ENCODE measurements around the gene SRCAP. TPM values are rescaled to one million over a fixed set of nuclear protein-coding genes. Genes with fewer than 3 reads are reported as not detected.

SRCAP gene
- total RNA-seq, 4 donors from 2014 or later = 50.4 to 109 (median 81.8) TPM

DNA sequence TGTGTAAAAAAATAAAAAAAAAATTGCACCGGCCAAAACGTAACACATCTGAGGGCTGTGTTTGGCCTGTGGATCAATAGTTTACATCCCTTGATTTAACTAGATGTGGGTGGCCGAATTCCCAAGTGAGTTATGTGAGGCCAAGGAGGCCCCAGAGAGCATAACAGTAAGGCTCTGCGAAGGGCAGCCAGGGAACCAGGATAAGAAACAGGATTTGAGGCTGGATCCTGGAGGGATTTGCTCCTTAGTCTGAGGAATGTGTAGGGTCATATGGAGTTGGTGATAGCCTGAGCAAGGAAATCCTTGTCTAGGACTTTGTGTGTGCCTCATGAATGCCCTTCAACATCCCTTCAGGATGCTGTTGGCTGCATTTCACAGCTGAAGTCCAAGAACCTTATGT lies 51.2 kb downstream of the SRCAP start:
- peaks cover 0 to 43% (median 0%) of the 10 kb centered on the region in 3 donors for H3K36me3 ChIP-seq
- no peak overlapping the region for H3K4me3 ChIP-seq

DNA sequence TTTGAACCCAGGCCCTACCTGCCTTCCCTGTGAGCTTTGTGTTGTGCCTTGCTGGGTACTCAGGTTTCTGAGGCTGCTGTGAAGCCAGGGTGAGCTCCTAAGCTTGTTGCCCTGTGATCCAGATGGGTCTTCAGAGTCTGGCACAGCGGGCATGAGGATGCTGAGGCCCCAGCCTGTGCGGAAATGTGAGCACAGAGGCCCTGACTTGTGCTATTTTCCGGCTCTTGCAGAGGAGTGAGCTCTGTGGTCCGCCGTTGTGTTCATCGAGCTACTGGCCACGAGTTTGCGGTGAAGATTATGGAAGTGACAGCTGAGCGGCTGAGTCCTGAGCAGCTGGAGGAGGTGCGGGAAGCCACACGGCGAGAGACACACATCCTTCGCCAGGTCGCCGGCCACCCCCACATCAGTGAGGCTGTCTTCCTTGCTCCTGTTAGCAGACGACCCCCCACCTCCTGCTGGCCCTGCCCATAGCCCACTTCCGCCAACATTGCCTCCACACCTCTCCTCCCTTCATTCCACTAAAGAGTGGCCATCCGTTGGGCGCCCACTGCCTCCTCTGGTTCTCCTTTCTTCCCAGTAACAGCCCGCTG lies 52.0 kb downstream of the SRCAP start:
- Histone ChIP-seq H3K4me1 (peaks cover 0 to 22% (median 2%) of the 10 kb centered on the region in 4 donors), H3K36me3 (peaks cover 0 to 40% (median 0%) of the 10 kb centered on the region in 3 donors), H3K4me3 (no peak overlapping the region), H3K27me3 (no peaks in the 10 kb centered on the region), H3K9me3 (no peaks in the 10 kb centered on the region), H3K27ac (no peak overlapping the region)
- DNase-seq = no peak
- TF ChIP-seq, protein P1, sequence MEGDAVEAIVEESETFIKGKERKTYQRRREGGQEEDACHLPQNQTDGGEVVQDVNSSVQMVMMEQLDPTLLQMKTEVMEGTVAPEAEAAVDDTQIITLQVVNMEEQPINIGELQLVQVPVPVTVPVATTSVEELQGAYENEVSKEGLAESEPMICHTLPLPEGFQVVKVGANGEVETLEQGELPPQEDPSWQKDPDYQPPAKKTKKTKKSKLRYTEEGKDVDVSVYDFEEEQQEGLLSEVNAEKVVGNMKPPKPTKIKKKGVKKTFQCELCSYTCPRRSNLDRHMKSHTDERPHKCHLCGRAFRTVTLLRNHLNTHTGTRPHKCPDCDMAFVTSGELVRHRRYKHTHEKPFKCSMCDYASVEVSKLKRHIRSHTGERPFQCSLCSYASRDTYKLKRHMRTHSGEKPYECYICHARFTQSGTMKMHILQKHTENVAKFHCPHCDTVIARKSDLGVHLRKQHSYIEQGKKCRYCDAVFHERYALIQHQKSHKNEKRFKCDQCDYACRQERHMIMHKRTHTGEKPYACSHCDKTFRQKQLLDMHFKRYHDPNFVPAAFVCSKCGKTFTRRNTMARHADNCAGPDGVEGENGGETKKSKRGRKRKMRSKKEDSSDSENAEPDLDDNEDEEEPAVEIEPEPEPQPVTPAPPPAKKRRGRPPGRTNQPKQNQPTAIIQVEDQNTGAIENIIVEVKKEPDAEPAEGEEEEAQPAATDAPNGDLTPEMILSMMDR (IDR thresholded peaks at IDR 0.05) = no peak
- TF ChIP-seq POLR2A (IDR thresholded peaks at IDR 0.05) = no peak

More for the DNA sequence above, 51.2 kb downstream of the SRCAP start:
- Histone ChIP-seq H3K27ac (no peak overlapping the region), H3K27me3 (no peaks in the 10 kb centered on the region), H3K9me3 (no peaks in the 10 kb centered on the region), H3K4me1 (peaks cover 0 to 22% (median 2%) of the 10 kb centered on the region in 4 donors)
- TF ChIP-seq, protein P1 (IDR thresholded peaks at IDR 0.05) = no peak
- no peak for TF ChIP-seq POLR2A (IDR thresholded peaks at IDR 0.05)
- DNase-seq = no peak

DNA sequence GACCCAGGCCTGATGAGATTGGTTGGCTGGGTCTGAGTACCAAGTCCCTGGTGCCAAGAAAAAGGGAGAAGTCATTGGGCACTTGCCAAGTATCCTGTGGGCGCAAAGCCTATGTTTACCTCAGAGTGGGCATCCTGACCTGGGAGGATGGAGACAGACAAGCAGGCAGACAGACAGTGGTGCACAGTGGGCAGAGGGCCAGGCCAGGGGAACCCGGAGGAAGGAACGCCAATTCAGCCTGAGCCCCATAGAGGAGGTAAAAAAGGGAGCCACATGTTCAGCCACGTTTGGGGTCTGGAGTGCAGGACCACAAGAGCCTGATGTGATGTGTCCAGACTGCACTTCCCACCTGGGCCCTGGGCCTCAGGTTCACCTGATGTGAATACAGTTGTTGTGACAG lies 54.6 kb downstream of the SRCAP start:
- DNase-seq = no peak
- Histone ChIP-seq H3K9me3 (no peaks in the 10 kb centered on the region), H3K27ac (no peak overlapping the region), H3K36me3 (peaks cover 0 to 55% (median 0%) of the 10 kb centered on the region in 3 donors), H3K4me1 (peaks cover 0 to 7% (median 0%) of the 10 kb centered on the region in 4 donors), H3K27me3 (no peaks in the 10 kb centered on the region), H3K4me3 (no peak overlapping the region)
- no peak for TF ChIP-seq POLR2A (IDR thresholded peaks at IDR 0.05)
- TF ChIP-seq, protein P1 (IDR thresholded peaks at IDR 0.05) = no peak

DNA sequence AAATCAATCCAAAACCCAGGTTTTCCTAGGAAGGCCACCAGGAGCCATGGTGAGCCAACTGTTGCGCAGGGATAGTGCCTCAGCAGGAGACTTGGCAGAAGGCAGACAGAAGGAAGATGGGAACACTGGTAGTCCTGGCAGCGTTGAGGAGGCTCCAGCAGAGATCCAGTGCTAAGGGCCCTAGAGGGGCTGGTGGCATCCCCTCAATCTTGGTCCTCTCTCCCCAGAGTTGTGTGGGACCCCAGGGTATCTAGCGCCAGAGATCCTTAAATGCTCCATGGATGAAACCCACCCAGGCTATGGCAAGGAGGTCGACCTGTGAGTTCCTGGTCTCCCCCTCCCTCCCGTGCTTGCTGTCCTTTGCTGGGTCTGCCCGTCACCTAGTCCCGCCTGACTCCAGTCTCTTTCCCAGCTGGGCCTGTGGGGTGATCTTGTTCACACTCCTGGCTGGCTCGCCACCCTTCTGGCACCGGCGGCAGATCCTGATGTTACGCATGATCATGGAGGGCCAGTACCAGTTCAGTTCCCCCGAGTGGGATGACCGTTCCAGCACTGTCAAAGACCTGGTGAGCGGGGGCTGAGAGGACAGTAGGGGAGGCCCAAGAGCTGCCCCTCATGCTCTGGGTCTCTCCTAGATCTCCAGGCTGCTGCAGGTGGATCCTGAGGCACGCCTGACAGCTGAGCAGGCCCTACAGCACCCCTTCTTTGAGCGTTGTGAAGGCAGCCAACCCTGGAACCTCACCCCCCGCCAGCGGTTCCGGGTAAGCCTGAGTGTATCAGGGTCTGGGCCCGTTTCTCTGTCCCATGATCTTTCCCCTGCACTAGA lies 57.2 kb downstream of the SRCAP start:
- Histone ChIP-seq H3K4me1 (peaks cover 0 to 7% (median 5%) of the 10 kb centered on the region in 4 donors), H3K36me3 (peaks cover 0 to 49% (median 0%) of the 10 kb centered on the region in 3 donors), H3K9me3 (no peaks in the 10 kb centered on the region), H3K27me3 (no peaks in the 10 kb centered on the region), H3K27ac (no peak overlapping the region), H3K4me3 (no peak overlapping the region)
- TF ChIP-seq POLR2A (IDR thresholded peaks at IDR 0.05) = no peak
- TF ChIP-seq, protein P1 (IDR thresholded peaks at IDR 0.05) = no peak
- DNase-seq = no peak

DNA sequence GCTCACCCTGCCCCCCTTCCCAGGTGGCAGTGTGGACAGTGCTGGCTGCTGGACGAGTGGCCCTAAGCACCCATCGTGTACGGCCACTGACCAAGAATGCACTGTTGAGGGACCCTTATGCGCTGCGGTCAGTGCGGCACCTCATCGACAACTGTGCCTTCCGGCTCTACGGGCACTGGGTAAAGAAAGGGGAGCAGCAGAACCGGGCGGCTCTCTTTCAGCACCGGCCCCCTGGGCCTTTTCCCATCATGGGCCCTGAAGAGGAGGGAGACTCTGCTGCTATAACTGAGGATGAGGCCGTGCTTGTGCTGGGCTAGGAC lies 57.8 kb downstream of the SRCAP start:
- H3K27me3 ChIP-seq = no peaks in the 10 kb centered on the region
- no peak for TF ChIP-seq POLR2A (IDR thresholded peaks at IDR 0.05)
- TF ChIP-seq, protein P1 (IDR thresholded peaks at IDR 0.05) = no peak
- peaks cover 0 to 11% (median 7%) of the 10 kb centered on the region in 4 donors for H3K4me1 ChIP-seq
- no peak for DNase-seq
- H3K4me3 ChIP-seq = no peak overlapping the region
- no peaks in the 10 kb centered on the region for H3K9me3 ChIP-seq
- no peak overlapping the region for H3K27ac ChIP-seq
- peaks cover 0 to 44% (median 0%) of the 10 kb centered on the region in 3 donors for H3K36me3 ChIP-seq
